K562 (cell line): ENCODE results near the gene ADAMTS20. TPM values are rescaled to one million over a fixed set of nuclear protein-coding genes. Genes with fewer than 3 reads are reported as not detected.

Experiments used
- ATAC-seq: fragments of 200-7000 bp; cut with Tn5 transposase; 3 replicates; pipeline ENCODE4 v1.9.1; 2020; ENCODE audit warnings: moderate library complexity
- BruUV-seq: library from RNA; stranded (reverse); fragments of 400-500 nt; replicated peaks from 2 replicates; lab custom pipeline; 2021; lab: Mats Ljungman, UMichigan
- CTCF ChIA-PET: fragments of 300-600 bp; formaldehyde crosslinking; extraction: SDS; loops from one replicate; lab custom pipeline; 2021; ENCODE audit warnings: low intra/inter-chr PET ratio; lab: Yijun Ruan, JAX
- POLR2A ChIA-PET: fragments of 300-600, 350-650 bp; sonication (Branson Sonifier 250); formaldehyde crosslinking; extraction: SDS; loops from one replicate; lab custom pipeline; 2021; ENCODE audit warnings: antibody characterized with exemption, inconsistent platforms; lab: Yijun Ruan, JAX
- DNase-seq, 4 experiments: peaks; one replicate each; pipeline versions ENCODE4 v3.0.0 to v3.0.0-alpha.2; 2011 to 2018; ENCODE audit warnings: low spot score in 3 of 4, mixed read lengths in 3 of 4; ENCODE audit errors: extremely low read depth in 1 of 4
- FAIRE-seq: peaks from 2 replicates; lab custom pipeline; 2011; peaks lifted over from hg19 to GRCh38; lab: Jason Lieb, UNC
- H2AFZ ChIP-seq: 2 replicates; pipeline ENCODE4 v1.6.0; 2011; ENCODE audit warnings: low read depth, low read length, control low read depth, inconsistent platforms
- H3K27ac ChIP-seq: fragments of 200-600 bp; 3 replicates; pipeline ENCODE4 v1.8.0; 2011; ENCODE audit warnings: low read depth, mild to moderate bottlenecking, control low read depth, inconsistent platforms, low read length, moderate library complexity, mixed read lengths; ENCODE audit errors: extremely low read depth
- H3K27me3 ChIP-seq, 2 experiments: fragments of 300-600 bp in 1 of 2; 2 replicates in 1 of 2; 3 replicates in 1 of 2; pipeline versions ENCODE4 v1.6.0 to v1.8.0; 2011; ENCODE audit warnings: inconsistent platforms in 2 of 2, low read length in 2 of 2, mild to moderate bottlenecking in 1 of 2, mixed read lengths in 1 of 2, moderate library complexity in 1 of 2; ENCODE audit not compliant: control insufficient read depth in 2 of 2, insufficient read depth in 2 of 2
- H3K36me3 ChIP-seq: fragments of 300-600 bp; 3 replicates; pipeline ENCODE4 v1.8.0; 2011; ENCODE audit warnings: mild to moderate bottlenecking, low read length, inconsistent platforms; ENCODE audit not compliant: control insufficient read depth, insufficient read depth
- H3K4me1 ChIP-seq, 2 experiments: fragments of 200-600 bp in 1 of 2; replicated peaks in 1 of 2; 2 replicates in 1 of 2; 3 replicates in 1 of 2; pipeline versions ENCODE4 v1.5.1 to v1.8.0; 2011; ENCODE audit warnings: inconsistent platforms in 2 of 2, low read length in 2 of 2, mild to moderate bottlenecking in 1 of 2, mixed read lengths in 1 of 2, moderate library complexity in 1 of 2; ENCODE audit not compliant: control insufficient read depth in 2 of 2, insufficient read depth in 2 of 2
- H3K4me2 ChIP-seq: 2 replicates; pipeline ENCODE4 v1.6.1; 2011; ENCODE audit warnings: low read length, control low read depth, inconsistent platforms, mixed read lengths; ENCODE audit not compliant: insufficient read depth
- H3K4me3 ChIP-seq: fragments of 200-600 bp; sonication (generic), shearing (Covaris generic); 2 replicates; pipeline ENCODE4 v1.5.1; 2016; ENCODE audit warnings: control low read depth, inconsistent platforms
- H3K79me2 ChIP-seq: fragments of 200-600 bp; 3 replicates; pipeline ENCODE4 v1.8.0; 2011; ENCODE audit warnings: low read length, inconsistent platforms; ENCODE audit not compliant: control insufficient read depth, insufficient read depth
- H3K9ac ChIP-seq, 2 experiments: 2 replicates each; pipeline versions ENCODE4 v1.6.0 to v1.6.1; 2011; ENCODE audit warnings: low read depth in 2 of 2, low read length in 2 of 2, control low read depth in 1 of 2, inconsistent platforms in 1 of 2, mild to moderate bottlenecking in 1 of 2, mixed read lengths in 1 of 2; ENCODE audit not compliant: insufficient read depth in 1 of 2
- H3K9me1 ChIP-seq: one replicate; pipeline ENCODE4 v1.6.0; 2011; ENCODE audit warnings: inconsistent platforms, mild to moderate bottlenecking, low read length, moderate library complexity; ENCODE audit not compliant: control insufficient read depth, insufficient read depth
- H3K9me3 ChIP-seq: replicated peaks from 2 replicates; pipeline ENCODE4 v1.5.1; 2011; ENCODE audit warnings: low read depth, low read length, inconsistent platforms; ENCODE audit not compliant: control insufficient read depth, insufficient read depth
- H4K20me1 ChIP-seq: replicated peaks from 2 replicates; pipeline ENCODE4 v1.6.1; 2011; ENCODE audit warnings: low read length, inconsistent platforms, mixed read lengths; ENCODE audit not compliant: control insufficient read depth, insufficient read depth
- BCOR ChIP-seq: fragments of 450-650 bp; IDR thresholded peaks from 2 replicates; pipeline ENCODE4 v1.6.1; 2016
- C11orf30 ChIP-seq: fragments of 450-650 bp; IDR thresholded peaks from 2 replicates; pipeline ENCODE4 v1.6.1; 2016; ENCODE audit warnings: low read depth, mild to moderate bottlenecking
- CHAMP1 ChIP-seq: fragments of 450-650 bp; IDR thresholded peaks from 2 replicates; pipeline ENCODE4 v1.6.1; 2016; ENCODE audit warnings: mild to moderate bottlenecking
- FUS ChIP-seq: fragments of 200-400 bp; formaldehyde crosslinking; optimal IDR thresholded peaks from 2 replicates; pipeline ENCODE3; 2017; ENCODE audit warnings: low read depth, low read length
- GMEB1 ChIP-seq: fragments of 250-450 bp; sonication (Bioruptor Pico); IDR thresholded peaks from 2 replicates; pipeline ENCODE4 v1.4.0; 2020; ENCODE audit warnings: mild to moderate bottlenecking
- RBM15 ChIP-seq: fragments of 200-400 bp; formaldehyde crosslinking; IDR thresholded peaks from 2 replicates; pipeline ENCODE4 v1.6.1; 2018; ENCODE audit warnings: mild to moderate bottlenecking, low read length, moderate library complexity; ENCODE audit not compliant: insufficient read depth
- RCOR1 ChIP-seq, 2 experiments: IDR thresholded peaks; 2 replicates each; pipeline ENCODE4 v1.6.1; 2012; ENCODE audit warnings: low read depth in 2 of 2, low read length in 2 of 2, borderline replicate concordance in 1 of 2, improper control_type of control experiment in 1 of 2
- SIN3A ChIP-seq, 2 experiments: fragments of 150-350 bp in 1 of 2; IDR thresholded peaks; 2 replicates each; pipeline ENCODE4 v1.6.1; 2011 to 2016; ENCODE audit warnings: borderline replicate concordance in 2 of 2, low read depth in 2 of 2, low read length in 2 of 2, mild to moderate bottlenecking in 2 of 2, moderate library complexity in 2 of 2; ENCODE audit not compliant: control insufficient read depth in 1 of 2
- SMARCE1 ChIP-seq: fragments of 450-650 bp; IDR thresholded peaks from 2 replicates; pipeline ENCODE4 v1.7.1; 2016; ENCODE audit warnings: mild to moderate bottlenecking
- ZBTB1 ChIP-seq: sonication (generic); formaldehyde crosslinking; IDR thresholded peaks from 2 replicates; pipeline ENCODE4 v1.8.1; 2023; ENCODE audit warnings: missing genetic modification reagents, low read depth, mild to moderate bottlenecking, borderline replicate concordance
- ZBTB8A ChIP-seq: fragments of 450-650 bp; IDR thresholded peaks from 2 replicates; pipeline ENCODE4 v1.6.1; 2018; ENCODE audit warnings: mild to moderate bottlenecking, moderate library complexity; ENCODE audit not compliant: partially characterized antibody
- ZNF140 ChIP-seq: fragments of 250-450 bp; sonication (Bioruptor Pico); IDR thresholded peaks from 2 replicates; pipeline ENCODE4 v1.8.0; 2021; ENCODE audit warnings: moderate library complexity, mild to moderate bottlenecking, inconsistent platforms
- in situ Hi-C: fragments of 300-500 bp; cut with MboI; formaldehyde crosslinking; loops from 4 replicates; pipeline ENCODE4 v1.15.0; 2018; ENCODE audit warnings: inconsistent platforms, mixed read lengths
- intact Hi-C: fragments of 100-400 bp; cut with micrococcal nuclease; formaldehyde crosslinking; loops from 2 replicates; pipeline ENCODE4 v1.14.2; 2022
- polyA plus RNA-seq, 8 experiments: library from polyadenylated mRNA; depleted of rRNA in 4 of 8; stranded (reverse) in 5 of 8; unstranded in 3 of 8; fragments of >200 nt; fragmentation: Nextera tagmentation in 2 of 8; fragmentation: Illumina TruSeq in 1 of 8; extraction: Ambion mirVana in 2 of 8; extraction: Trizol in 1 of 8; gene quantifications; 2 replicates each; pipeline versions ENCODE4 v1.2.1 to v1.2.3, GENCODE V29; 2011 to 2014; ENCODE audit warnings: inconsistent platforms in 1 of 8, missing spikeins in 1 of 8
- total RNA-seq, 7 experiments: library from RNA; depleted of rRNA in 6 of 7; stranded (reverse); fragments of >200 nt in 6 of 7; fragmentation: Illumina TruSeq in 2 of 7; extraction: Trizol in 2 of 7; gene quantifications; 2 replicates each; pipeline versions ENCODE4 v1.2.1 to v1.2.3, GENCODE V29; 2011 to 2021; ENCODE audit warnings: low replicate concordance in 1 of 7
- TF ChIP-seq, protein P1 (sequence below): fragments of 250-450 bp; sonication (Bioruptor Pico); IDR thresholded peaks from 2 replicates; pipeline ENCODE4 v1.5.0; 2020; ENCODE audit warnings: mild to moderate bottlenecking, borderline replicate concordance
- TF ChIP-seq, protein P2 (sequence below): fragments of 450-650 bp; conservative IDR thresholded peaks from 2 replicates; pipeline ENCODE4 v1.6.1; 2016; ENCODE audit warnings: missing genetic modification characterization, low read depth, mild to moderate bottlenecking, missing compliant biosample characterization, moderate library complexity

Gene ADAMTS20
- total and polyA plus RNA-seq, 9 of the 15 experiments (the other 6 are each of a cell fraction or from before 2014, with no cell fraction given) = 0.01 to 0.84 (median 0.07) TPM; not detected in 2

DNA sequence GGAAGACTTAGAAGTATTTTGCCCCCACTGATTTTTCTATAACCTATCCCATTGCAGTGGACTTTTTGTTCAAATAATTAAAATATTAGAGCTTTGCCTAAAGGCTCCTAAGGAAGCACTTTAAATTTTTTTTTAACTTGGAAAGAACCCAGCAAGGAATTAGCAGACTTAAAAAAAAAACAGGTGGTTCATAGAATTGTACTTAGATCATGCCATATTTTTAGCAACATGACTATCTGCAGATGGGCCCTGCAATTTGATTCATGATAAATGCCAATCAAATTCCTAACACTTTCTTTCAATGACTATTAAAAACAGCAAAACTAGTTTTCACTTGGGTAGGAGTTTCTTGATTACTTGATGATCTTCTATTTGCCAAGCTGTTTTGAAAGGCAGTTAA is 11.5 kb downstream of the ADAMTS20 start:
- ChIA-PET POLR2A (no interaction called here), CTCF (no interaction called here)
- H3K4me3 ChIP-seq = no peak overlapping the region
- H3K9ac ChIP-seq = no peak overlapping the region
- H3K9me1 ChIP-seq = no peaks in the 10 kb centered on the region
- H3K4me2 ChIP-seq = no peak overlapping the region
- H3K36me3 ChIP-seq = no peaks in the 10 kb centered on the region
- H4K20me1 ChIP-seq = no peaks in the 10 kb centered on the region
- ATAC-seq = no peak
- no TSS peak for BruUV-seq
- H3K9me3 ChIP-seq = no peaks in the 10 kb centered on the region
- H3K27ac ChIP-seq = no peak overlapping the region
- no peaks in the 10 kb centered on the region for H3K79me2 ChIP-seq
- TF ChIP-seq ZNF140 (CRISPR knock-in tag) = no peak
- no peak for TF ChIP-seq ZBTB8A
- TF ChIP-seq SIN3A (IDR thresholded peaks at IDR 0.05; ENCODE audit: borderline replicate concordance in 2 of 2, control insufficient read depth in 1 of 2, low read depth in 2 of 2, low read length in 2 of 2) = no peak
- no peak for TF ChIP-seq RBM15
- TF ChIP-seq GMEB1 (CRISPR knock-in tag) = no peak
- TF ChIP-seq CHAMP1 = no peak
- no peak for TF ChIP-seq BCOR
- TF ChIP-seq, protein P1, sequence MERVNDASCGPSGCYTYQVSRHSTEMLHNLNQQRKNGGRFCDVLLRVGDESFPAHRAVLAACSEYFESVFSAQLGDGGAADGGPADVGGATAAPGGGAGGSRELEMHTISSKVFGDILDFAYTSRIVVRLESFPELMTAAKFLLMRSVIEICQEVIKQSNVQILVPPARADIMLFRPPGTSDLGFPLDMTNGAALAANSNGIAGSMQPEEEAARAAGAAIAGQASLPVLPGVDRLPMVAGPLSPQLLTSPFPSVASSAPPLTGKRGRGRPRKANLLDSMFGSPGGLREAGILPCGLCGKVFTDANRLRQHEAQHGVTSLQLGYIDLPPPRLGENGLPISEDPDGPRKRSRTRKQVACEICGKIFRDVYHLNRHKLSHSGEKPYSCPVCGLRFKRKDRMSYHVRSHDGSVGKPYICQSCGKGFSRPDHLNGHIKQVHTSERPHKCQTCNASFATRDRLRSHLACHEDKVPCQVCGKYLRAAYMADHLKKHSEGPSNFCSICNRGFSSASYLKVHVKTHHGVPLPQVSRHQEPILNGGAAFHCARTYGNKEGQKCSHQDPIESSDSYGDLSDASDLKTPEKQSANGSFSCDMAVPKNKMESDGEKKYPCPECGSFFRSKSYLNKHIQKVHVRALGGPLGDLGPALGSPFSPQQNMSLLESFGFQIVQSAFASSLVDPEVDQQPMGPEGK (CRISPR knock-in tag) = no peak
- TF ChIP-seq FUS = no peak
- TF ChIP-seq SMARCE1 = no peak
- no peak for TF ChIP-seq ZBTB1
- TF ChIP-seq, protein P2, sequence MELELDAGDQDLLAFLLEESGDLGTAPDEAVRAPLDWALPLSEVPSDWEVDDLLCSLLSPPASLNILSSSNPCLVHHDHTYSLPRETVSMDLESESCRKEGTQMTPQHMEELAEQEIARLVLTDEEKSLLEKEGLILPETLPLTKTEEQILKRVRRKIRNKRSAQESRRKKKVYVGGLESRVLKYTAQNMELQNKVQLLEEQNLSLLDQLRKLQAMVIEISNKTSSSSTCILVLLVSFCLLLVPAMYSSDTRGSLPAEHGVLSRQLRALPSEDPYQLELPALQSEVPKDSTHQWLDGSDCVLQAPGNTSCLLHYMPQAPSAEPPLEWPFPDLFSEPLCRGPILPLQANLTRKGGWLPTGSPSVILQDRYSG (tag) = no peak
- no peak for TF ChIP-seq RCOR1 (IDR thresholded peaks at IDR 0.05; ENCODE audit: borderline replicate concordance in 1 of 2, low read depth in 2 of 2, low read length in 2 of 2)
- no peak for TF ChIP-seq C11orf30
- TF ChIP-seq, all 486 proteins: peak for 0
- H3K27me3 ChIP-seq = no peaks in the 10 kb centered on the region
- no peaks in the 10 kb centered on the region for H3K4me1 ChIP-seq
- DNase-seq (no peak), FAIRE-seq (no peak)
- in situ Hi-C loops = no loop called here
- intact Hi-C loops = no loop called here
- H2AFZ ChIP-seq = no peak overlapping the region
